NCI-H2227 treated with DMSO at 0.1 percent for 48 hours (cell line): ENCODE measurements around the gene RFT1.

Experiments
- DNase-seq: peaks from one replicate; lab custom pipeline; 2025; lab: John Stamatoyannopoulos, UW

The RFT1 gene

GRCh38 chr3:53149006-53149690, 18.9 kb upstream of the RFT1 start:
- DNase-seq: no peak

GRCh38 chr3:53147903-53148400, 17.7 kb upstream of the RFT1 start:
- no peak for DNase-seq

- no peak for DNase-seq
Measured at GRCh38 chr3:53147151-53147902, 17.1 kb upstream of the RFT1 start.

DNA sequence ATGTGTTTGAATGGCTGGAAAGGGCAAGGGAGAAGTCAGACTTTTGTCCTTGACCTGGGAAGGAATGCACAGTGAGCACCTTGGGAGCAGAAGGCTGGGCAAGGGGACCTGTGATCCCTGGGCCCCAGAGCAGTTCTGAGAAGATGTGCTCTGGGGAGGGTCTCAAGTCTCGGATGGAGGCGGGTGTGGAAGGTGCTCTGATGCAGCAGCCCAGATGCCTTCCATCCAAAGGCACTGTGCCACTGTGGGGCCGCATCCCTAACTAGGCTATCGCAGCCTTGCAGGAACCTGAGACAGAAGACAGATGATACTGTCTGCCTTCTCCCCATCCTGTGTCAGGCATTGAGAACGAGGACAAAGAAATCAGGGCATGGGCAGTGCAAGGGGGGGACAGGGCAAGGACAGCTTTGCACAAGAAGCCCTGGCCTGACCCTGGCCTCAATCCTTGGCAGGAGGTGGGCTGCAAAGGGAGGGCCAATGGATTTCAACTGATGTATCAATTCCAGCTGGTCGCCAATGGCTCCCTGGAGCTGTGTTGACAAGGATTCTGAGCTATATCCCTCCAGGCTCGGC, 16.2 kb upstream of the RFT1 start:
- DNase-seq: no peak

- DNase-seq: no peak
Measured at GRCh38 chr3:53145713-53146080, 15.5 kb upstream of the RFT1 start.

DNA sequence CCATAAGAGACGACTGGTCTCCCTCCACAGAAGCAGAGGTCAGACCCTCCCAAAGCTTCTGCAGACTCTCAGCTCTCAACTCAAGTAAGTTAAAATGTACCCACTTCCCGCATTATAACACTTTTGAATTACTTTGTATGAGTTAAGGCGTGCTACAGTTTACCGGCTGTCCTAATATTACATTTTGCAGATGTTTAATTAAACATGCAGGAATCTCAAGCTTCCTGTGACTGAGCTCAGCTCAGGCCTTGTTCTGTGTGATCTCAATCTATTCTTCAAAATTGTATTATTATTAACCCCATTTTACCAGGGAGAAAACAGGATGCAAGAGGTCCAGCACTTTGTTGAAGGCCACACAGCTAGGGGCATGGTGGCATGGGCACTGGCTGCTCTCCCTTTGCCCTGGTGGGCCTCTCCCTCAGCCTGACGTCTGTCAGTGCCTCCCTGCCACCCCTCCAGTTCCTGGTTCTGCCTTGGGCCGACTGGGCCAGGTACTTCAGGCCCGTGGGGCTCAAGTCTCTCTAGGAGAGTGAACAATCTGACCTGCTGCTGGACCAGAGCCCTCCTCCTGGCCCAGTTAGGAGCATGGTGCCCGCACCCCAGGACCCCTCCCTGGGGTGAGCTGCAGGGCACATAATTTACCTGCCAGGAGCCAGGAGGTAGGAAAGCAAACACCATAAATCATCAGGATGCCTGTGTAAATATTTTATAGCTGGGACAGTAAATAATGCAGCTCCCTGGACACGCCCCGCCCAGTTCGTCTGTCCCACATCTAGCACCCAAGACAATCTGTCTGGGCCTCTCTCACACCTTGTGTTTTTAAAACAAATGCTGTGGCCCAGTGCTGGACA, 14.9 kb upstream of the RFT1 start:
- no peak for DNase-seq

GRCh38 chr3:53144446-53144845, 14.2 kb upstream of the RFT1 start:
- no peak for DNase-seq

DNA sequence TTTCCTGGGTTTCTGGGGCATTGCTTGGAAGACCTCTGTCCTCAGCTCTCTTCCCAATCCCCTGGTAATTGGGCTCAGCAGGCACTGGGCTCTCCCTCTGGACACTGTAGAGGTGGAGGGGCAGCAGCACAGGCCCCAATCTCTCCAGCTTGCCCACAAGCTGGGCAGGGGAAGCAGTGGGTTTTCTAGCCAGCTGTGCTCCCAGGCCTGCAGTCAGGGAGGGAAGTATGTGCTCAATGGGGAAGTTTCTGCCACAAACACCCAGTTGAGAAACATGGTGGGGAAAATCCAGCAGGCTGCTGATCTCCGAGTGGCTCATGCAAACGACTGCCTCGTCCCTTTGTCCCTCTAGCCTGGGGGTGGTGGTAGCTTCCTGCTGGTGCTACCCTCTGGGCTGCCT, 12.8 kb upstream of the RFT1 start:
- no peak for DNase-seq

GRCh38 chr3:53140847-53141845, 10.9 kb upstream of the RFT1 start:
- no peak for DNase-seq

GRCh38 chr3:53139906-53140846, 9.9 kb upstream of the RFT1 start:
- DNase-seq: no peak

- no peak for DNase-seq
Measured at GRCh38 chr3:53137835-53138446, 7.7 kb upstream of the RFT1 start.

DNA sequence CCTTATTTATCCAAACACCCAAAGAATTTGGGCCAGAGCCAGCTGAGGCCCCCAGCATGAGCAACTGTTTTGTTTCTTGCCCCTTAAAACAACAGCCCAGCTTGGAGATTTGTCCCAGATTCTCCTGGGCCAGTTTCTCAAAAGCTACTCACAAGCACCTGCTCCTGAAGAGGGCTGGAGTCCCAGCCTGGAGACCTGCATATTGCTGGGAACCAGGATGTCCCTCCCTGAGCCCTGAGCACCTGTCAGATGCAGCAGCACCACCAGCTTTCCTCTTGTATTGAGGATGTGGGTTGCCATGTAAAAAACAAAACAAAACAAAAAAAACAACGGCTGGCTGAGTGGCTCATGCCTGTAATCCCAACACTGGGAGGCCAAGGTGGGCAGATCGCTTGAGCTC, 7.0 kb upstream of the RFT1 start:
- no peak for DNase-seq

- DNase-seq: peak; percentile 5
Measured at GRCh38 chr3:53134631-53135232, 4.5 kb upstream of the RFT1 start.

- DNase-seq: no peak
Measured at GRCh38 chr3:53132347-53132746, 2.1 kb upstream of the RFT1 start.

DNA sequence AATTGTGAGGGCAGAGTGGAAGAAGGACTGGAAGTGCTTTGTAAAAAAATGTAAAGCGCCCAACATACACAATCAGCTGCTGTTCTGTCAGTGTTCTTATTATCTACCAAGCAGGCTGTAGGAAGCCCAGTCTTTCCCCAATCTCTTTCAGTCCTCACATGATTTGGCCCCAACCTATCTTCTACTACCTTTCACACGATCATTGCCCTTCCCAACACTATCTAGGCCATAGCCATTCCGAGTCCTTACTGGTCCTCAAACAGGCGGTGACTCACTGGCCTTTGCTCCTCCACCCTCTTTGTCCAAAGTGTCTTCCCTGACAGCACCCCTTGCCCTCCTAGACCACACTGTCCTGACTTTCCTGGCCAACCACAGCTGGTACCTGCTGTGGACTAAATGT, 861 bp upstream of the RFT1 start:
- no peak for DNase-seq

- no peak for DNase-seq
Measured at GRCh38 chr3:53129344-53129743, 891 bp downstream of the RFT1 start.

DNA sequence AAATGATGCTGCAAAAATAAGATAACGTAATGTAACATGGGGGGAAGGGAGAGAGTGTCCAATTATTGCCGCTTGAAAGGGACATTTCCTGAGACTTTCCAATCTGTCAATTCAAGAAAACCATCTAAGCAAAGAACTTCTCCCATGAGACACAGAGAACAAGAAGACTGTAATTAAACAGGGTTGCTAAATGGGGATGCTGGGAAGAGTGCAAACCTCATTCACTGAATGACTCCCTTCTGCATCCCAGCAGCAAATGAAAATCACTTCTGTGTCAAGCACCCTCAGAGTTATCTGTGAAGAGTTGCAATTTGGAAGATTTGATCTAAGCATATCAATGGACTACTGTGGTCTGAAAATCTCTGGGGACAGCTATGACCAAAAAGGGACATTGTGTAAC, 3.6 kb downstream of the RFT1 start:
- DNase-seq: no peak

DNA sequence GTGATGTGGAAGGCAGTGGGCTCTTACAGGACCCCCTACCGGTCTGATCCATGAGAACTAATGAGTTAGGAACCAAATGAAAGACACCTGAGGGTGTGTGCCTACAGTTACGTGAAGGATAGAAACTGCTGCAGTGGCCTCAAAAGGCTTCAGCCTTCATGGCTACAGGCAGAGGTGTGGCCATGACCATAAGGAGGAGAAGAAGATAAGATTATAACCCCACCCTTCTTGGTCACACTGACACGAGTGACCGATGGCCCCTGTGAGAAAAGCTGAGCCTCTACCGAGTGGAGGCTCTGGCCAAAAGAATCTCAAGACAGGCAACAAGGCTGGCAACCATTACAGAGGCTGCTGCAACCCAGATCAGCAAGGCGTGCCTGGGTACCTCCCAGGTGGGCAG, 6.3 kb downstream of the RFT1 start:
- no peak for DNase-seq

DNA sequence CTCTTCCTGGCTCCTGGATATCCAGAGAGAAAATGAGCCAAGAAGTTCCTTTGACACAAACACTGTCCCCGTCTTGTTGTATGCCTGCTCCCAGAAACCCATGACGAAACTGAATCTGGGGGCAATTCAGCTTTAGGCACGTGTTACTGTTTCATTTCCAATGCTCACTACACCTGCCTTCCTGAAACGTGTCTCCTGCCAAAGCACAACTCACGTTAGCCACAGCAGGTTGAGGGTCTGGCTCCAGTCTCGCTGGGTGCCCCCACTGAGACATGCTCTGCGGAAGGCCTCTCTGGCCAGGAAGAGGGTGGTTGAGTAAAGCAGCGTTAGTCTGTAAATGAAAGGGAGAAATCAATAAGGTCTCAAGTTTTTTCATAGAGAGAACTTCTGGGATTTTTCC, 6.7 kb downstream of the RFT1 start:
- DNase-seq: no peak
